Astrocyte (in vitro differentiated cells and primary cell): ENCODE data around the gene EEF1AKMT3.

ENCODE experiments used
- EZH2 ChIP-seq: IDR thresholded peaks from 2 replicates; pipeline ENCODE4 v1.6.1; 2012; ENCODE audit warnings: mild to moderate bottlenecking, low read length, inconsistent platforms; ENCODE audit not compliant: insufficient read depth
- TF ChIP-seq, protein P1 (sequence below): IDR thresholded peaks from 2 replicates; pipeline ENCODE4 v1.5.1; 2011; ENCODE audit warnings: low read depth, mild to moderate bottlenecking, inconsistent platforms, low read length, moderate library complexity; ENCODE audit not compliant: insufficient read depth

DNA sequence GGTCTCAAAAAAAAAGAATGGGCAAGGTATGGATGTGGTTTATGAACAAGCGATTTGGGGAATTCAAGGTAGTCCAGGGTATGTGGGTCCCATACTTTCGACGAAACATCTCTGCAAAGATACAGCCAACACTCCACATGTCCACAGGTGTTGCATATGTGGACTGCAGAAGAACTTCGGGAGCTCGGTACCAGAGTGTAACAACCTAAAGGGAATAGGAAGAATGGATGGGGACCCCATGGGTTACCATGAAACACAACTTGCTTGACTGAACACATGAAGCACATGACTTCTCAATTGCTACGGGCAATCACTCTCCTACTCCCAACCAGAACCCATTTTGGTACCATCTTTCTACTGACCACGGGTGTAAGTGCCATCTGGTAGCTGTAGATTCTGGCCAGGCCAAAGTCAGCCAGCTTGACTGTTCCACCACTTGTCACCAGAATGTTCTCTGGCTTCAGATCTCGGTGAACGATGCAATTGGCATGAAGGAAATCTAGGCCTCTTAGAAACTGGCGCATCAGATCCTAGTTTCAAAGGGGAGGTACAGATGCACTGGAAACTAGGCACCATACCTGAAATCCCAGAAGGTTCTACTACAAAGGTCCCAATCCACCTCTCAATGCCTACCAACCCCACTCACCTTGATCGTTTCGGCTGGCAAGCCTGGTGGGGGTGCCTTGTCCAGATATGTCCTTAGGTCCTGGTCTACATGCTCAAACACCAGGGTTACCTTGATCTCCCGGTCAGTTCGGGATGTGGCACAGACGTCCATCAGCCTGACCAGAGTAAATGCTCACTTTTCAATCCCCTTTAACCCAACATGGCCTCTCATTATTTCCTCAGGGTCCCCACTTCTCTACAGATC, 21.6 kb upstream of the EEF1AKMT3 start:
- TF ChIP-seq, protein P1, sequence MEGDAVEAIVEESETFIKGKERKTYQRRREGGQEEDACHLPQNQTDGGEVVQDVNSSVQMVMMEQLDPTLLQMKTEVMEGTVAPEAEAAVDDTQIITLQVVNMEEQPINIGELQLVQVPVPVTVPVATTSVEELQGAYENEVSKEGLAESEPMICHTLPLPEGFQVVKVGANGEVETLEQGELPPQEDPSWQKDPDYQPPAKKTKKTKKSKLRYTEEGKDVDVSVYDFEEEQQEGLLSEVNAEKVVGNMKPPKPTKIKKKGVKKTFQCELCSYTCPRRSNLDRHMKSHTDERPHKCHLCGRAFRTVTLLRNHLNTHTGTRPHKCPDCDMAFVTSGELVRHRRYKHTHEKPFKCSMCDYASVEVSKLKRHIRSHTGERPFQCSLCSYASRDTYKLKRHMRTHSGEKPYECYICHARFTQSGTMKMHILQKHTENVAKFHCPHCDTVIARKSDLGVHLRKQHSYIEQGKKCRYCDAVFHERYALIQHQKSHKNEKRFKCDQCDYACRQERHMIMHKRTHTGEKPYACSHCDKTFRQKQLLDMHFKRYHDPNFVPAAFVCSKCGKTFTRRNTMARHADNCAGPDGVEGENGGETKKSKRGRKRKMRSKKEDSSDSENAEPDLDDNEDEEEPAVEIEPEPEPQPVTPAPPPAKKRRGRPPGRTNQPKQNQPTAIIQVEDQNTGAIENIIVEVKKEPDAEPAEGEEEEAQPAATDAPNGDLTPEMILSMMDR: no peak
- no peak for TF ChIP-seq EZH2
